Dedifferentiated amniotic fluid mesenchymal stem cell (primary cell): ENCODE data around the gene ROR1.
A peak's percentile ranks its signal among the peaks of the same experiment; 100 is the strongest.
"Not testable (repeated sequence)": the region's sequence is repeated elsewhere in the genome, so short reads cannot be mapped to it uniquely, and the experiment has no call there.

Experiments
- DNase-seq: peaks from one replicate; pipeline ENCODE4 v3.0.0-alpha.2; 2016; ENCODE audit errors: extremely low spot score

Gene ROR1

DNA sequence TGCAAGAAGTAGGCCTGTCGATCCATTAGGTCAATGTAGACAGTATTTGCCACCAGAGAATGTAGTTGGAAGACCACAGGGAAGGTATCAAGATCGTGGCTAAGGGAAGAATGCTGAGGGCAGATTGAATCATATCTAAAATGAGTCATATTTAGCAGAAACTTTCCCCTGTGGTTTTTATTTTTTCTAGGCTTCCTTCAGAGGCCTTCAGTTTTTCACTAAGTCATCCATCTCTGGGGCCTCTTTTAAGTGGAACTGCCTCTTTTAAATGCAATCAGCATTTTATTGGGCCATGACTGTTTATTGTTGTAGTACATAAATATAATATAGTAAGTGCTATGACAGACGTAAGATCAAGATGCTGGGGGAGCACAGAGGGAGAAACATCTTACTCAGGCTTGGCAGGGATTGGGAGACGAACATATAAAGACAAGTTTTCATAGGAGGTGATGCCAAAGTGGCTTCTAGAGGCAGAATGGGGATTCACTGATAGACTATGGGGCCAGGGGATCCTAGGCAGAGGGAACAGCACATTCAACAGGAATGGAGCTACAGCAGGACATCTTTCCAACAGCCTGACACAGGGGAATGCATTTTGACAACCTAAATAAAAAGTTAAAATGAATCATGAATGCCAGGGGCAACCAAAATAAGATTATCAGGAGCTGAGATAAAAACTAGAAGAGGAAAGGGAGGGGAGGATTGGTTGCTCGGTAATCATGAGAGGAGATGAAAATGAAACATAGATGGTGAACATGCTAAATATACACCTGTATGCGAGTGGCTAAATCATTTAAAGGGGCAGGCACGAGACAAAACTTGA, 449.7 kb downstream of the ROR1 start:
- DNase-seq = peak; percentile 74

DNA sequence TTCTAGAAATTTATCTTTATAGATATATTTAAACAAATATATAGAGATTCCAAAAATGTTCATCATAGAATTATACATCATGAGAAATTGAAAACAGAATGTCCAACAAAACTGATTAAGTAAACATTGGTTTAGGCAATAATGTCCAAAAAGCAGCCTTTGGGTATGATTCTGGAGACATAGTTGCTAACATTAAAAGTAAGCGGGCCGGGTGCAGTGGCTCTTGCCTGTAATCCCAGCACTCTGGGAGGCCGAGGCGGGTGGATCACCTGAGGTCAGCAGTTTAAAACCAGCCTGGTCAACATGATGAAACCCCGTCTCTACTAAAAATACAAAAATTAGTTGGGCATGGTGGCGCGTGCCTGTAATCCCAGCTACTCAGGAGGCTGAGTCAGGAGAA, 450.4 kb downstream of the ROR1 start:
- DNase-seq = not testable (repeated sequence)

DNA sequence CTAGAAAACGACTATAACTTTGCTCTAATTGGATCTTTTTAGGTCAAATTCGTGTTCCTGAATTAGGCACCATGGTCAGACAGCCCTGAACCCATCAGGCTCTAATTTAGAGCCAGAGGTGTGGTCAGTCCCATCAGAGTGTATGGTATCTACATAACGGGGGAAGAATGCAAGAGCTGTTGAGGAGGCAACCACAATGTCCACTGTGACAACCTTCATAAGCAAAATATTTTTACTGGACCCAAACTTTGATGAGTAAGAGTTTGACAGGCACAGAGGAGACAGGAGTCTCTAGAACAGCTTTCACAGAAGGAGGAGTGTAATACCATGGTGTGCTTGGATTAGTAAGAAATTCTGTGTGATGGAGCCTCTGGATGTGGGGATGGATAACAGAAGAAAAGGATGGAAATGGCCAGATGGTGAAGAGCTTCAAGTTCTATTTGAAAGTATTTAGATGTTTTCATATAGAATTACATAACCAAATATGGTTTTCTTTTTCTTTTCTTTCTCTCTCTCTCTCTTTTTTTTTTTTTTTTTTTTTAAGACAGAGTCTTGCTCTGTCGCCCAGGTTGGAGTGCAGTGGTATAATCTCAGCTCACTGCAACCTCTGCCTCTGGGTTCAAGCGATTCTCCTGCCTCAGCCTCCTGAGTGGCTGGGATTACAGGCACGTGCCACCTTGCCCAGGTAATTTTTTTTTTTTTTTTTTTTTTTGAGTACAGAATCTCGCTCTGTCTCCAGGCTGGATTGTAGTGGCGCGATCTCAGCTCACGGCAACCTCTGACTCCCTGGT, 454.5 kb downstream of the ROR1 start:
- no peak for DNase-seq

DNA sequence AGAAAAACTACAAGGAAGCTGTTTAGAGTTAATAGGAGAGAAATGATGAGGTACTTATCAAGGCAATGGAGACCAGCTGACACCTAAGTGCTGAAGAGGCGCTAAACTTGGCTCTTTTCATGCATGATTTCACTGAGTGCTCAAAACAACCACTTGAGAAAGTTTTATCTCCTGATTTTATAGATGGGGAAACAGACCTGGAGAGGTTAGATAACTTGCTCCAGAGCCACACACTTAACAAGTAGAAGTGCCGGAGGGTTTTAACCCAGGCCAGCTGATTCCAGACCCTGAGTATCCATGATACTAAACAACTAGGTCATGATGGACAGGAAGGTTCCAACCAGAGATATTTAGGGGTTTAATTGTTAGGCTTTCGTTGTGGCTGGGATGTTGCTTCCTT, 455.5 kb downstream of the ROR1 start:
- no peak for DNase-seq
